DOHH2 (cell line): ENCODE measurements around the gene RETREG1.

Source experiments
- EZH2phosphoT487 ChIP-seq: fragments of 200-600 bp; sonication (generic); IDR thresholded peaks from 2 replicates; pipeline ENCODE4 v1.6.1; 2017; ENCODE audit warnings: borderline replicate concordance, mild to moderate bottlenecking, antibody characterized with exemption, low read length, moderate library complexity, mixed read lengths
- TF ChIP-seq, protein P1 (sequence below): fragments of 200-600 bp; sonication (generic); IDR thresholded peaks from one replicate; pipeline ENCODE4 v1.5.1; 2014; ENCODE audit warnings: antibody characterized with exemption, mild to moderate bottlenecking, low read depth, low read length; ENCODE audit not compliant: poor library complexity, severe bottlenecking

GRCh38 chr5:16457853-16458252 is 158.9 kb downstream of the RETREG1 start:
- TF ChIP-seq, protein P1, sequence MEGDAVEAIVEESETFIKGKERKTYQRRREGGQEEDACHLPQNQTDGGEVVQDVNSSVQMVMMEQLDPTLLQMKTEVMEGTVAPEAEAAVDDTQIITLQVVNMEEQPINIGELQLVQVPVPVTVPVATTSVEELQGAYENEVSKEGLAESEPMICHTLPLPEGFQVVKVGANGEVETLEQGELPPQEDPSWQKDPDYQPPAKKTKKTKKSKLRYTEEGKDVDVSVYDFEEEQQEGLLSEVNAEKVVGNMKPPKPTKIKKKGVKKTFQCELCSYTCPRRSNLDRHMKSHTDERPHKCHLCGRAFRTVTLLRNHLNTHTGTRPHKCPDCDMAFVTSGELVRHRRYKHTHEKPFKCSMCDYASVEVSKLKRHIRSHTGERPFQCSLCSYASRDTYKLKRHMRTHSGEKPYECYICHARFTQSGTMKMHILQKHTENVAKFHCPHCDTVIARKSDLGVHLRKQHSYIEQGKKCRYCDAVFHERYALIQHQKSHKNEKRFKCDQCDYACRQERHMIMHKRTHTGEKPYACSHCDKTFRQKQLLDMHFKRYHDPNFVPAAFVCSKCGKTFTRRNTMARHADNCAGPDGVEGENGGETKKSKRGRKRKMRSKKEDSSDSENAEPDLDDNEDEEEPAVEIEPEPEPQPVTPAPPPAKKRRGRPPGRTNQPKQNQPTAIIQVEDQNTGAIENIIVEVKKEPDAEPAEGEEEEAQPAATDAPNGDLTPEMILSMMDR, result no peak
- no peak for TF ChIP-seq EZH2phosphoT487
